Spleen (tissue), 11 donors: ENCODE data around the gene CKMT2. TPM values are rescaled to one million over a fixed set of nuclear protein-coding genes. Genes with fewer than 3 reads are reported as not detected.

Source experiments
- DNase-seq: peaks from one replicate; pipeline ENCODE4 v3.0.0-alpha.2; 2020
- H3K27ac ChIP-seq, 8 donors: fragments of 200-600 bp; sonication (generic) in 7 of 8; 1 replicate in 4 of 8; 2 replicates in 4 of 8; pipeline versions ENCODE4 v1.5.0 to v1.8.0; 2016 to 2021; ENCODE audit warnings: inconsistent platforms in 4 of 8, mild to moderate bottlenecking in 4 of 8, moderate library complexity in 1 of 8
- H3K27me3 ChIP-seq, 7 donors: fragments of 200-600 bp; sonication (generic) in 6 of 7; replicated peaks in 1 of 7; 1 replicate in 4 of 7; 2 replicates in 3 of 7; pipeline versions ENCODE4 v1.5.0 to v1.8.0; 2016 to 2021; ENCODE audit warnings: inconsistent platforms in 3 of 7, mild to moderate bottlenecking in 1 of 7
- H3K36me3 ChIP-seq, 6 donors: fragments of 200-600 bp; sonication (generic) in 5 of 6; 1 replicate in 4 of 6; 2 replicates in 2 of 6; pipeline versions ENCODE4 v1.5.0 to v1.8.0; 2016 to 2021; ENCODE audit warnings: inconsistent platforms in 2 of 6
- H3K4me1 ChIP-seq, 6 donors: fragments of 200-600 bp; sonication (generic) in 5 of 6; 1 replicate in 3 of 6; 2 replicates in 3 of 6; pipeline versions ENCODE4 v1.5.0 to v1.8.0; 2016 to 2021; ENCODE audit warnings: inconsistent platforms in 3 of 6
- H3K4me3 ChIP-seq, 8 donors: fragments of 200-600 bp; sonication (generic) in 7 of 8; 1 replicate in 4 of 8; 2 replicates in 4 of 8; pipeline versions ENCODE4 v1.5.0 to v1.8.0; 2016 to 2021; ENCODE audit warnings: inconsistent platforms in 4 of 8, mild to moderate bottlenecking in 4 of 8, moderate library complexity in 2 of 8
- H3K9me3 ChIP-seq, 8 donors: fragments of 200-600 bp; sonication (generic) in 7 of 8; 1 replicate in 4 of 8; 2 replicates in 4 of 8; pipeline versions ENCODE4 v1.5.0 to v1.8.0; 2016 to 2021; ENCODE audit warnings: inconsistent platforms in 4 of 8
- POLR2A ChIP-seq, 3 donors: fragments of 450-650 bp; IDR thresholded peaks; one replicate each; pipeline ENCODE4 v1.5.1; 2017; ENCODE audit warnings: antibody characterized with exemption in 3 of 3, mild to moderate bottlenecking in 1 of 3
- POLR2AphosphoS5 ChIP-seq, 3 donors: sonication (generic); formaldehyde crosslinking; IDR thresholded peaks; one replicate each; pipeline ENCODE4 v1.5.1; 2017; ENCODE audit warnings: antibody characterized with exemption in 3 of 3
- WGBS, 5 donors: extraction: QIAGEN DNeasy Blood & Tissue Kit in 3 of 5; methylation state at CpG; one replicate each; pipeline versions ENCODE4 v1.1.5 to v1.1.7; 2013 to 2018; 5-methylcytosine and 5-hydroxymethylcytosine counted together
- intact Hi-C: fragments of 100-400 bp; cut with DNase I; formaldehyde crosslinking; loops from one replicate; pipeline ENCODE4 v1.15.0; 2023; ENCODE audit warnings: low total_unique reads
- polyA plus RNA-seq, 3 donors: library from polyadenylated mRNA; stranded (reverse); fragments of 200-250 nt; gene quantifications; one replicate each; pipeline ENCODE4 v1.2.1, GENCODE V29; 2013
- total RNA-seq, 7 donors: library from RNA; depleted of rRNA in 3 of 7; stranded (reverse); fragments of >200 nt in 3 of 7; fragmentation: NEBNext Ultra II Directional in 4 of 7; extraction: Animal tissue kit (Norgen Biotek cat#: 25700) in 4 of 7; gene quantifications; one replicate each; pipeline versions ENCODE4 v1.1.0 to v1.2.1, GENCODE V29; 2016 to 2021
- TF ChIP-seq, protein P1 (sequence below), 11 experiments: fragments of 200-600 bp in 7 of 11; fragments of 450-650 bp in 4 of 11; sonication (generic) in 4 of 11; IDR thresholded peaks in 8 of 11; conservative IDR thresholded peaks in 3 of 11; 1 replicate in 7 of 11; 2 replicates in 4 of 11; pipeline versions ENCODE4 v1.4.0 to v1.8.0; 2016 to 2021; ENCODE audit warnings: antibody characterized with exemption in 11 of 11, inconsistent platforms in 4 of 11, mild to moderate bottlenecking in 1 of 11
- donor health status: healthy with polysubstance abuse.
- donor health status: DM: no; HTN: no; CAD: no; lungs with moderate emphysema.
- donor health status: DM: no; HTN: no; CAD: no.
- donor health status: Bipolar disorder and iron deficiency.
- donor health status: healthy.
- donor health status: DM: no; HTN: no; CAD: no.
- donor health status: DM: yes; HTN: yes; CAD: no.

Gene CKMT2
- total and polyA plus RNA-seq, 10 donors: 1.4 to 7.1 (median 2.5) TPM

- WGBS, 5 donors: 87 to 95% (median 93%) methylated on average over 5 of the region's 5 CpGs
Measured at GRCh38 chr5:81209386-81209785, 23.7 kb upstream of the CKMT2 start.

GRCh38 chr5:81209869-81210493 lies 23.1 kb upstream of the CKMT2 start:
- TF ChIP-seq POLR2A (IDR thresholded peaks at IDR 0.05) (no peak), POLR2AphosphoS5 (IDR thresholded peaks at IDR 0.05) (no peak)
- TF ChIP-seq, protein P1, sequence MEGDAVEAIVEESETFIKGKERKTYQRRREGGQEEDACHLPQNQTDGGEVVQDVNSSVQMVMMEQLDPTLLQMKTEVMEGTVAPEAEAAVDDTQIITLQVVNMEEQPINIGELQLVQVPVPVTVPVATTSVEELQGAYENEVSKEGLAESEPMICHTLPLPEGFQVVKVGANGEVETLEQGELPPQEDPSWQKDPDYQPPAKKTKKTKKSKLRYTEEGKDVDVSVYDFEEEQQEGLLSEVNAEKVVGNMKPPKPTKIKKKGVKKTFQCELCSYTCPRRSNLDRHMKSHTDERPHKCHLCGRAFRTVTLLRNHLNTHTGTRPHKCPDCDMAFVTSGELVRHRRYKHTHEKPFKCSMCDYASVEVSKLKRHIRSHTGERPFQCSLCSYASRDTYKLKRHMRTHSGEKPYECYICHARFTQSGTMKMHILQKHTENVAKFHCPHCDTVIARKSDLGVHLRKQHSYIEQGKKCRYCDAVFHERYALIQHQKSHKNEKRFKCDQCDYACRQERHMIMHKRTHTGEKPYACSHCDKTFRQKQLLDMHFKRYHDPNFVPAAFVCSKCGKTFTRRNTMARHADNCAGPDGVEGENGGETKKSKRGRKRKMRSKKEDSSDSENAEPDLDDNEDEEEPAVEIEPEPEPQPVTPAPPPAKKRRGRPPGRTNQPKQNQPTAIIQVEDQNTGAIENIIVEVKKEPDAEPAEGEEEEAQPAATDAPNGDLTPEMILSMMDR (IDR thresholded peaks at IDR 0.05 in 8 of 11, conservative IDR thresholded peaks at IDR 0.05 in 3 of 11): no peak

More at GRCh38 chr5:81209386-81209785, 23.7 kb upstream of the CKMT2 start:
- Histone ChIP-seq H3K36me3 (peaks cover 0 to 6% (median 0%) of the 10 kb centered on the region in 6 donors), H3K4me1 (no peaks in the 10 kb centered on the region), H3K9me3 (no peaks in the 10 kb centered on the region), H3K27me3 (no peaks in the 10 kb centered on the region), H3K27ac (no peak overlapping the region), H3K4me3 (no peak overlapping the region)
- no peak for DNase-seq
- intact Hi-C loops: no loop called here
- TF ChIP-seq, protein P1 (IDR thresholded peaks at IDR 0.05 in 8 of 11, conservative IDR thresholded peaks at IDR 0.05 in 3 of 11): no peak
- TF ChIP-seq POLR2AphosphoS5 (IDR thresholded peaks at IDR 0.05) (no peak), POLR2A (IDR thresholded peaks at IDR 0.05) (no peak)

GRCh38 chr5:81212211-81212751 lies 20.8 kb upstream of the CKMT2 start:
- Histone ChIP-seq H3K27me3 (no peaks in the 10 kb centered on the region), H3K4me1 (no peaks in the 10 kb centered on the region), H3K36me3 (peaks cover 0 to 6% (median 0%) of the 10 kb centered on the region in 6 donors), H3K9me3 (no peaks in the 10 kb centered on the region), H3K27ac (no peak overlapping the region), H3K4me3 (no peak overlapping the region)
- no peak for DNase-seq
- TF ChIP-seq POLR2A (IDR thresholded peaks at IDR 0.05) (no peak), POLR2AphosphoS5 (IDR thresholded peaks at IDR 0.05) (no peak)
- TF ChIP-seq, protein P1 (IDR thresholded peaks at IDR 0.05 in 8 of 11, conservative IDR thresholded peaks at IDR 0.05 in 3 of 11): no peak
- intact Hi-C loops: no loop called here
- WGBS, 5 donors: 77 to 85% (median 82%) methylated on average over 11 of the region's 11 CpGs

More at GRCh38 chr5:81209869-81210493, 23.1 kb upstream of the CKMT2 start:
- H3K4me1 ChIP-seq: no peaks in the 10 kb centered on the region
- H3K4me3 ChIP-seq: no peak overlapping the region
- 84 to 93% (median 89%) methylated on average over 11 of the region's 11 CpGs for WGBS, 5 donors
- H3K36me3 ChIP-seq: peaks cover 0 to 6% (median 0%) of the 10 kb centered on the region in 6 donors
- H3K9me3 ChIP-seq: no peaks in the 10 kb centered on the region
- H3K27me3 ChIP-seq: no peaks in the 10 kb centered on the region
- DNase-seq: no peak
- no peak overlapping the region for H3K27ac ChIP-seq
- intact Hi-C loops: no loop called here

GRCh38 chr5:81213070-81213469 lies 20.1 kb upstream of the CKMT2 start:
- Histone ChIP-seq H3K4me1 (no peaks in the 10 kb centered on the region), H3K9me3 (no peaks in the 10 kb centered on the region), H3K36me3 (peaks cover 0 to 6% (median 0%) of the 10 kb centered on the region in 6 donors), H3K27me3 (no peaks in the 10 kb centered on the region), H3K4me3 (no peak overlapping the region), H3K27ac (no peak overlapping the region)
- DNase-seq: no peak
- no peak for TF ChIP-seq POLR2A (IDR thresholded peaks at IDR 0.05)
- TF ChIP-seq POLR2AphosphoS5 (IDR thresholded peaks at IDR 0.05): no peak
- TF ChIP-seq, protein P1 (IDR thresholded peaks at IDR 0.05 in 8 of 11, conservative IDR thresholded peaks at IDR 0.05 in 3 of 11): no peak
- WGBS, 5 donors: 65 to 94% (median 92%) methylated on average over 3 of the region's 3 CpGs
- intact Hi-C loops: no loop called here
